CD4-positive, alpha-beta T cell treated with Interleukin-4 for 4 hours (primary cell): ENCODE data around the gene PSPN.

ENCODE experiments used
- DNase-seq: peaks from one replicate; pipeline ENCODE4 v3.0.0-alpha.2; 2020

The PSPN gene

GRCh38 chr19:6375411-6376010, at the start of gene PSPN:
Gene PSPN (minus strand): TSS chr19:6375933. CDS start chr19:6375849, 84 bp downstream.
- no peak for DNase-seq

- peak; percentile 100 for DNase-seq
Measured at GRCh38 chr19:6424939-6425731, 49.4 kb upstream of the PSPN start.

- DNase-seq = no peak
Measured at GRCh38 chr19:6424195-6424938, 48.6 kb upstream of the PSPN start, which contains the start of gene KHSRP. Gene KHSRP (minus strand): TSS chr19:6424811. CDS start chr19:6424701, 110 bp downstream.

GRCh38 chr19:6423499-6424194, 47.9 kb upstream of the PSPN start:
- DNase-seq = peak; percentile 8

- no peak for DNase-seq
Measured at GRCh38 chr19:6421075-6422014, 45.6 kb upstream of the PSPN start.

GRCh38 chr19:6418562-6418932, 42.8 kb upstream of the PSPN start:
- DNase-seq = no peak

GRCh38 chr19:6417713-6418561, 42.2 kb upstream of the PSPN start:
- DNase-seq = no peak

GRCh38 chr19:6416658-6417405, 41.1 kb upstream of the PSPN start:
- no peak for DNase-seq

GRCh38 chr19:6415591-6416190, 40.0 kb upstream of the PSPN start:
- DNase-seq = no peak

GRCh38 chr19:6414793-6415590, 39.3 kb upstream of the PSPN start:
- no peak for DNase-seq

GRCh38 chr19:6413721-6414643, 38.2 kb upstream of the PSPN start:
- no peak for DNase-seq

- no peak for DNase-seq
Measured at GRCh38 chr19:6413291-6413690, 37.6 kb upstream of the PSPN start.

GRCh38 chr19:6412447-6413091, 36.8 kb upstream of the PSPN start:
- peak; percentile 15 for DNase-seq

- DNase-seq = no peak
Measured at GRCh38 chr19:6412061-6412446, 36.3 kb upstream of the PSPN start.

- DNase-seq = no peak
Measured at GRCh38 chr19:6409346-6409745, 33.6 kb upstream of the PSPN start.

GRCh38 chr19:6406401-6406800, 30.7 kb upstream of the PSPN start:
- no peak for DNase-seq
